ENCODE results near the gene ZNF407.

ZNF407 gene

GRCh38 chr18:74914052-74914591, 316.5 kb downstream of the ZNF407 start:
- H3K9ac ChIP-seq, result no peak overlapping the region
- no peaks in the 10 kb centered on the region for H3K4me1 ChIP-seq (ENCODE audit: low read depth, poor library complexity, severe bottlenecking)
- H3K27ac ChIP-seq, result no peak overlapping the region
- H3K4me3 ChIP-seq (IDR thresholded peaks at IDR 0.05; ENCODE audit: insufficient read depth, low read depth, low read length), result no peak overlapping the region
- no peaks in the 10 kb centered on the region for H3K79me2 ChIP-seq (ENCODE audit: insufficient read depth, low read depth)
- H4K20me1 ChIP-seq (ENCODE audit: insufficient read depth), result no peaks in the 10 kb centered on the region
- TF ChIP-seq CTCF (conservative IDR thresholded peaks at IDR 0.05; ENCODE audit: low read depth, low read length), result no peak
- no peaks in the 10 kb centered on the region for H3K27me3 ChIP-seq (ENCODE audit: insufficient read depth, low read depth)
- no peak overlapping the region for H3K4me2 ChIP-seq
- H2AFZ ChIP-seq (ENCODE audit: low read depth), result no peak overlapping the region
- no peaks in the 10 kb centered on the region for H3K36me3 ChIP-seq (ENCODE audit: insufficient read depth)

DNA sequence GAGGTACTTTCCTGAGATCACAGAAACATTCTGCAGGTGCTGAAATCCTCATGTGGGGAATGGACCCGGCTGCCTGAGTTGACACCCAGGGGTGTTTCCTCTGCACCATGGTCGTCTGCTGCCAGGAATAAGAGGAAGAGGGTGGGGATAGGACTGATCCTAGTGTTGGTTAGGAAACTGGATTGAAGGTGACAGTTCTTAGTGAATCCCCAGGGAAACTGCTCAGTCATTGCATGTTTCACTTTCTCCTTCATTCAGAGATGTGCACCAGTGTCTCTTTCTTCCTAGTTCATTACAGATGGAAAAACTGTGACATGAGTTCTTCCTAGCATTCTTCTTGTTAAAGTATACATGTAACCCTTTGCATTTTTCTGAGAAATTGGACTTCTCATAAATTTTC, 317.0 kb downstream of the ZNF407 start:
- no peak for TF ChIP-seq CTCF (conservative IDR thresholded peaks at IDR 0.05; ENCODE audit: low read depth, low read length)
- no peak overlapping the region for H2AFZ ChIP-seq (ENCODE audit: low read depth)
- H3K36me3 ChIP-seq (ENCODE audit: insufficient read depth), result no peaks in the 10 kb centered on the region
- no peak overlapping the region for H3K9ac ChIP-seq
- H3K4me3 ChIP-seq (IDR thresholded peaks at IDR 0.05; ENCODE audit: insufficient read depth, low read depth, low read length), result no peak overlapping the region
- no peaks in the 10 kb centered on the region for H3K4me1 ChIP-seq (ENCODE audit: low read depth, poor library complexity, severe bottlenecking)
- H3K79me2 ChIP-seq (ENCODE audit: insufficient read depth, low read depth), result no peaks in the 10 kb centered on the region
- no peaks in the 10 kb centered on the region for H4K20me1 ChIP-seq (ENCODE audit: insufficient read depth)
- H3K27ac ChIP-seq, result no peak overlapping the region
- H3K27me3 ChIP-seq (ENCODE audit: insufficient read depth, low read depth), result no peaks in the 10 kb centered on the region
- H3K4me2 ChIP-seq, result no peak overlapping the region

- TF ChIP-seq CTCF (conservative IDR thresholded peaks at IDR 0.05; ENCODE audit: low read depth, low read length), result no peak
- no peaks in the 10 kb centered on the region for H3K4me1 ChIP-seq (ENCODE audit: low read depth, poor library complexity, severe bottlenecking)
- no peak overlapping the region for H3K27ac ChIP-seq
- H2AFZ ChIP-seq (ENCODE audit: low read depth), result no peak overlapping the region
- H3K4me2 ChIP-seq, result no peak overlapping the region
- no peak overlapping the region for H3K4me3 ChIP-seq (IDR thresholded peaks at IDR 0.05; ENCODE audit: insufficient read depth, low read depth, low read length)
- no peaks in the 10 kb centered on the region for H4K20me1 ChIP-seq (ENCODE audit: insufficient read depth)
- no peaks in the 10 kb centered on the region for H3K27me3 ChIP-seq (ENCODE audit: insufficient read depth, low read depth)
- no peak overlapping the region for H3K9ac ChIP-seq
- H3K79me2 ChIP-seq (ENCODE audit: insufficient read depth, low read depth), result no peaks in the 10 kb centered on the region
- no peaks in the 10 kb centered on the region for H3K36me3 ChIP-seq (ENCODE audit: insufficient read depth)
These were observed 319.2 kb downstream of the ZNF407 start for GRCh38 chr18:74916773-74917393.

GRCh38 chr18:74918276-74918790, 320.7 kb downstream of the ZNF407 start:
- no peaks in the 10 kb centered on the region for H3K79me2 ChIP-seq (ENCODE audit: insufficient read depth, low read depth)
- no peak overlapping the region for H2AFZ ChIP-seq (ENCODE audit: low read depth)
- H3K36me3 ChIP-seq (ENCODE audit: insufficient read depth), result no peaks in the 10 kb centered on the region
- H3K27me3 ChIP-seq (ENCODE audit: insufficient read depth, low read depth), result no peaks in the 10 kb centered on the region
- H4K20me1 ChIP-seq (ENCODE audit: insufficient read depth), result no peaks in the 10 kb centered on the region
- H3K4me3 ChIP-seq (IDR thresholded peaks at IDR 0.05; ENCODE audit: insufficient read depth, low read depth, low read length), result no peak overlapping the region
- no peak overlapping the region for H3K4me2 ChIP-seq
- no peaks in the 10 kb centered on the region for H3K4me1 ChIP-seq (ENCODE audit: low read depth, poor library complexity, severe bottlenecking)
- H3K27ac ChIP-seq, result no peak overlapping the region
- TF ChIP-seq CTCF (conservative IDR thresholded peaks at IDR 0.05; ENCODE audit: low read depth, low read length), result no peak
- H3K9ac ChIP-seq, result no peak overlapping the region

Data from KMS-11 (cell line).